Neural progenitor cell (in vitro differentiated cells): ENCODE measurements around the gene SEMA3D.

ENCODE experiments used
- EZH2 ChIP-seq: fragments of 200-600 bp; sonication (generic); IDR thresholded peaks from 2 replicates; pipeline ENCODE4 v1.6.1; 2017; ENCODE audit warnings: antibody characterized with exemption, mild to moderate bottlenecking, moderate library complexity
- TF ChIP-seq, protein P1 (sequence below): fragments of 200-600 bp; sonication (generic); IDR thresholded peaks from 2 replicates; pipeline ENCODE4 v1.5.1; 2017; ENCODE audit warnings: antibody characterized with exemption, mild to moderate bottlenecking

DNA sequence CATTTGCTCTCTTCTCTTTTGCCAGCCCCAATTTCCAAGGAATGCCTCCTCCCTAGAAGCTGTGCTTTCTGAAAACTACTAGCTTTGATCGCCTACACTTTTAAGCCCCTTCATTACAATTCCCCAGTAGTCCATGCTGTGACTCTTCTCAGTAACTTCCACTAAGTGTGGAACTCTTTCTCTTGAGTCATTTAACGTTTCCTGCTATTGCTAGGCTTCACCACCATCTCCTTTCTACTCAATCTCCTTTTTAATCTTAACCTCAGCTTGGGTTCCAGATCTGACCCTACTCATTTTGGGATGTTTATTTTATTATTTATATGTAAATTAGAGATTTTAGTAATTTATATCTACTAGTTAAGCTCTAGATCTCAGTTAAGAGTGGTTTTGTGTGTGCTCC is 14.4 kb upstream of the SEMA3D start:
- TF ChIP-seq, protein P1, sequence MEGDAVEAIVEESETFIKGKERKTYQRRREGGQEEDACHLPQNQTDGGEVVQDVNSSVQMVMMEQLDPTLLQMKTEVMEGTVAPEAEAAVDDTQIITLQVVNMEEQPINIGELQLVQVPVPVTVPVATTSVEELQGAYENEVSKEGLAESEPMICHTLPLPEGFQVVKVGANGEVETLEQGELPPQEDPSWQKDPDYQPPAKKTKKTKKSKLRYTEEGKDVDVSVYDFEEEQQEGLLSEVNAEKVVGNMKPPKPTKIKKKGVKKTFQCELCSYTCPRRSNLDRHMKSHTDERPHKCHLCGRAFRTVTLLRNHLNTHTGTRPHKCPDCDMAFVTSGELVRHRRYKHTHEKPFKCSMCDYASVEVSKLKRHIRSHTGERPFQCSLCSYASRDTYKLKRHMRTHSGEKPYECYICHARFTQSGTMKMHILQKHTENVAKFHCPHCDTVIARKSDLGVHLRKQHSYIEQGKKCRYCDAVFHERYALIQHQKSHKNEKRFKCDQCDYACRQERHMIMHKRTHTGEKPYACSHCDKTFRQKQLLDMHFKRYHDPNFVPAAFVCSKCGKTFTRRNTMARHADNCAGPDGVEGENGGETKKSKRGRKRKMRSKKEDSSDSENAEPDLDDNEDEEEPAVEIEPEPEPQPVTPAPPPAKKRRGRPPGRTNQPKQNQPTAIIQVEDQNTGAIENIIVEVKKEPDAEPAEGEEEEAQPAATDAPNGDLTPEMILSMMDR, result no peak
- no peak for TF ChIP-seq EZH2
